ENCODE results near the gene SETD2.
"Not testable (repeated sequence)": the region's sequence is repeated elsewhere in the genome, so short reads cannot be mapped to it uniquely, and the experiment has no call there.

Gene SETD2

DNA sequence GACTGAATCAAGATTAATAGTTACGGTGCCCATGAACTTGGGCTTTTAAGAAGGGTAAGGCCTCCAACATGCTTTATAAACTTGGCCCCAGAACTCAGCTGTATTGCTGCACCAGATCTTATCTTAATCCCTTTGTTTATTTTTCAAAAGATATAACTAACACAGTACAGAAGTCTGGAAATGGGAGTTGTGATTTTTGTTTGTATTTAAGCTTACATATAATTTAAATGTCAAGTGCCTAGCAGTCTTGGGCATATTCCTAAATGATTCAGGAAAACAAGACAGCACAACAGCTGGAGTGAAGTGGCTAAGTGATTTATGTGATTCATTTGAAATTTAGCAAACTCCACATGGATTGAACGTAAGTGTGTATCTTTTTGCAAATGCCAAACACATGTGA, 128.3 kb downstream of the SETD2 start (continued):
- no peak for TF ChIP-seq ISL1 (CRISPR knock-in tag; IDR thresholded peaks at IDR 0.05)

DNA sequence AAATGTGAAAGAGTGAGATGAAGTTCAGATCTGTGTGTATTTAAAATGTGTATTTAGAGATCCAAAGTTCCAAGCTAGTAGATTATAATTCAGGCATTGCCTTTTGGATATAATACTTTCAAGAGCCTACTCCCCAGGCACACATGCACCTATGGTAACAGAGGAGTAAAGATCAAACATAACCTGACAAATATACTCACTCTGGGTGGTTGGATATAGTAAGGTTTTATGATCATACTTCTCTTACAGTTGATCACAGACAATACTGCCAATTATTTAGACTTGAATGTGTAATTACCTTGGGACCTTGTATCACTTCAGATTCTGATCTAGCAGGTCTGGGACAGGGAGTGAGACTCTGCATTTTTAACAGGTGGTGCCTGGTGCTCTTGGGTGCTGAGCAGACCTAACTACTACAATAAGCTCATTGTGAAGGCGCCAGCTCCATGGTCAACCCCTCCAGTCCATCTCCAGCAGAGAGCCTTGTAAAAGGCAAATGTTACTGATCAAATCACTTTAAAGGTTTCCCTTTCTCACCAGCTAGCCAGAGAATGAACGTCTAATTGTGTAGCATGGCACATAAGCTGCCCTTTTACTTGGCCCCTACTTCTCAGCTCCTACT, 128.9 kb downstream of the SETD2 start:
- no peak for ATAC-seq
- TF ChIP-seq OSR1 (CRISPR knock-in tag; IDR thresholded peaks at IDR 0.05) (no peak), PPARA (CRISPR knock-in tag; IDR thresholded peaks at IDR 0.05; ENCODE audit: borderline replicate concordance) (no peak), CSRNP3 (CRISPR knock-in tag; IDR thresholded peaks at IDR 0.05) (no peak), ZNF565 (CRISPR knock-in tag; conservative IDR thresholded peaks at IDR 0.05; ENCODE audit: low read depth) (no peak), ZFP30 (CRISPR knock-in tag; IDR thresholded peaks at IDR 0.05) (no peak), ZFP3 (CRISPR knock-in tag; IDR thresholded peaks at IDR 0.05) (no peak), ZC3H10 (CRISPR knock-in tag; IDR thresholded peaks at IDR 0.05) (no peak)
- TF ChIP-seq, protein P1, sequence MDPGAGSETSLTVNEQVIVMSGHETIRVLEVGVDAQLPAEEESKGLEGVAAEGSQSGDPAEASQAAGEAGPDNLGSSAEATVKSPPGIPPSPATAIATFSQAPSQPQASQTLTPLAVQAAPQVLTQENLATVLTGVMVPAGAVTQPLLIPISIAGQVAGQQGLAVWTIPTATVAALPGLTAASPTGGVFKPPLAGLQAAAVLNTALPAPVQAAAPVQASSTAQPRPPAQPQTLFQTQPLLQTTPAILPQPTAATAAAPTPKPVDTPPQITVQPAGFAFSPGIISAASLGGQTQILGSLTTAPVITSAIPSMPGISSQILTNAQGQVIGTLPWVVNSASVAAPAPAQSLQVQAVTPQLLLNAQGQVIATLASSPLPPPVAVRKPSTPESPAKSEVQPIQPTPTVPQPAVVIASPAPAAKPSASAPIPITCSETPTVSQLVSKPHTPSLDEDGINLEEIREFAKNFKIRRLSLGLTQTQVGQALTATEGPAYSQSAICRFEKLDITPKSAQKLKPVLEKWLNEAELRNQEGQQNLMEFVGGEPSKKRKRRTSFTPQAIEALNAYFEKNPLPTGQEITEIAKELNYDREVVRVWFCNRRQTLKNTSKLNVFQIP (CRISPR knock-in tag; IDR thresholded peaks at IDR 0.05; ENCODE audit: borderline replicate concordance, low read depth), result no peak

DNA sequence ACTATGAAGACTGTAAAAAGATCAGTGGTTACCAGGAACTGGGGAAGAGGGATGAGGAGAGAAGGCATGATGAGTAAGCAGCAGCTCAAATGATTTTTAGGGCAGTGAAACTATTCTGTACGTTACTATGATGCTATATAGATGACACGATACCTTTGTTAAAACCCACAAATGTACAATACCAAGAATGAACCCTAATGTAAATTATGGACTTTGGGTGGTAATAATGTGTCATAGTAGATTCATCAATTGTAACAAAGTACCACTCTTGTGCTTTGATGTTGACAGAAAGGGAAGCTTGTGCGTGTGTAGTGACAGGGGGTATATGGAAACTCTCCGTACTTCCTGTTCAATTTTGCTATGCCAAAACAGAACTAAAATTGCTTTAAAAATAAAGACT, 132.9 kb downstream of the SETD2 start:
- ATAC-seq, result not testable (repeated sequence)

GRCh38 chr3:47028667-47029066, 135.2 kb downstream of the SETD2 start:
- no peak for TF ChIP-seq ISL1 (CRISPR knock-in tag; IDR thresholded peaks at IDR 0.05)
- no peak for ATAC-seq

DNA sequence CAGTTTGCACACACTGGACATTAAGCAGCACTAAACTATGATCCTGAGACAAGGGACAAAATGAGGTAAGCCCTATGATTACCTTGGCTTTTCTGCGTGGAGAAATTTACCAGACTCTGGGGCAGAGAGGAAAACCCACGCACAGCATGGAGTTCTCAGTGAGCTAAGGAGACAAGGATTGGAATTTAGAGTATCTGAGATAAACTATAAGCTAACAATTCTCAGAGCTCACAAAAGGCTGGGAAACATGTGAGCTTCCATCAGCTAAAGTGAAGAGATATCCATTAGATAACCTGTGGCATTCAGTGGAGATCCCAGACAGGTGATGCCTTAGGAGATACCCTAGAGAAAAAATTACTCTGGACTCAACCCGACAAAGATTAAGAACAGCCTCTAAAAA, 135.8 kb downstream of the SETD2 start:
- ATAC-seq, result no peak
- TF ChIP-seq ZNF565 (CRISPR knock-in tag; conservative IDR thresholded peaks at IDR 0.05; ENCODE audit: low read depth), result no peak
- no peak for TF ChIP-seq RARB (CRISPR knock-in tag; IDR thresholded peaks at IDR 0.05)
- no peak for TF ChIP-seq CREB5 (CRISPR knock-in tag; IDR thresholded peaks at IDR 0.05; ENCODE audit: low read depth)
- TF ChIP-seq, protein P1 (CRISPR knock-in tag; IDR thresholded peaks at IDR 0.05; ENCODE audit: borderline replicate concordance, low read depth), result no peak
- no peak for TF ChIP-seq CSRNP3 (CRISPR knock-in tag; IDR thresholded peaks at IDR 0.05)
- no peak for TF ChIP-seq PATZ1 (CRISPR knock-in tag; IDR thresholded peaks at IDR 0.05; ENCODE audit: borderline replicate concordance)
- no peak for TF ChIP-seq BACH2 (CRISPR knock-in tag; IDR thresholded peaks at IDR 0.05; ENCODE audit: borderline replicate concordance)
- TF ChIP-seq TOX (CRISPR knock-in tag; IDR thresholded peaks at IDR 0.05; ENCODE audit: borderline replicate concordance), result no peak
- TF ChIP-seq CSDC2 (CRISPR knock-in tag; IDR thresholded peaks at IDR 0.05), result no peak
- TF ChIP-seq ISL1 (CRISPR knock-in tag; IDR thresholded peaks at IDR 0.05), result no peak
- TF ChIP-seq TCF4 (CRISPR knock-in tag; IDR thresholded peaks at IDR 0.05; ENCODE audit: borderline replicate concordance), result no peak
- no peak for TF ChIP-seq PPARA (CRISPR knock-in tag; IDR thresholded peaks at IDR 0.05; ENCODE audit: borderline replicate concordance)
- no peak for TF ChIP-seq ESRRG (CRISPR knock-in tag; IDR thresholded peaks at IDR 0.05)
- no peak for TF ChIP-seq SNAI2 (CRISPR knock-in tag; IDR thresholded peaks at IDR 0.05)
- no peak for TF ChIP-seq ZFP30 (CRISPR knock-in tag; IDR thresholded peaks at IDR 0.05)
- TF ChIP-seq ZC3H10 (CRISPR knock-in tag; IDR thresholded peaks at IDR 0.05), result no peak
- TF ChIP-seq ZNF70 (CRISPR knock-in tag; IDR thresholded peaks at IDR 0.05), result no peak
- TF ChIP-seq ZFP3 (CRISPR knock-in tag; IDR thresholded peaks at IDR 0.05), result no peak
- TF ChIP-seq, protein P2, sequence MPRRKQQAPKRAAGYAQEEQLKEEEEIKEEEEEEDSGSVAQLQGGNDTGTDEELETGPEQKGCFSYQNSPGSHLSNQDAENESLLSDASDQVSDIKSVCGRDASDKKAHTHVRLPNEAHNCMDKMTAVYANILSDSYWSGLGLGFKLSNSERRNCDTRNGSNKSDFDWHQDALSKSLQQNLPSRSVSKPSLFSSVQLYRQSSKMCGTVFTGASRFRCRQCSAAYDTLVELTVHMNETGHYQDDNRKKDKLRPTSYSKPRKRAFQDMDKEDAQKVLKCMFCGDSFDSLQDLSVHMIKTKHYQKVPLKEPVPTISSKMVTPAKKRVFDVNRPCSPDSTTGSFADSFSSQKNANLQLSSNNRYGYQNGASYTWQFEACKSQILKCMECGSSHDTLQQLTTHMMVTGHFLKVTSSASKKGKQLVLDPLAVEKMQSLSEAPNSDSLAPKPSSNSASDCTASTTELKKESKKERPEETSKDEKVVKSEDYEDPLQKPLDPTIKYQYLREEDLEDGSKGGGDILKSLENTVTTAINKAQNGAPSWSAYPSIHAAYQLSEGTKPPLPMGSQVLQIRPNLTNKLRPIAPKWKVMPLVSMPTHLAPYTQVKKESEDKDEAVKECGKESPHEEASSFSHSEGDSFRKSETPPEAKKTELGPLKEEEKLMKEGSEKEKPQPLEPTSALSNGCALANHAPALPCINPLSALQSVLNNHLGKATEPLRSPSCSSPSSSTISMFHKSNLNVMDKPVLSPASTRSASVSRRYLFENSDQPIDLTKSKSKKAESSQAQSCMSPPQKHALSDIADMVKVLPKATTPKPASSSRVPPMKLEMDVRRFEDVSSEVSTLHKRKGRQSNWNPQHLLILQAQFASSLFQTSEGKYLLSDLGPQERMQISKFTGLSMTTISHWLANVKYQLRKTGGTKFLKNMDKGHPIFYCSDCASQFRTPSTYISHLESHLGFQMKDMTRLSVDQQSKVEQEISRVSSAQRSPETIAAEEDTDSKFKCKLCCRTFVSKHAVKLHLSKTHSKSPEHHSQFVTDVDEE (CRISPR knock-in tag; IDR thresholded peaks at IDR 0.05), result no peak

DNA sequence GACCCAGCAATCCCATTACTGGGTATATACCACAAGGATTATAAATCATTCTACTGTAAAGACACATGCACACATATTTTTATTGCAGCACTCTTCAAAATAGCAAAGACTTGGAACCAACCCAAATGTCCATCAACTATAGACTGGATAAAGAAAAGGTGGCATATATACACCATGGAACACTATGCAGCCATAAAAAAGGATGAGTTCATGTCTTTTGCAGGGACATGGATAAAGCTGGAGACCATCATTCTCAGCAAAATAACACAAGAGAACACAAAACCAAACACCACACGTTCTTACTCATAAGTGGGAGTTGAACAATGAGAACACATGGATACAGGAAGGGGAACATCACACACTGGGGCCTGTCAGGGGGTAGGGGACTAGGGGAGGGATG, 137.5 kb downstream of the SETD2 start:
- ATAC-seq, result not testable (repeated sequence)
